HG02885 (cell line): Measurements from ENCODE around the gene SLC16A1.
"Not testable (repeated sequence)": the region's sequence is repeated elsewhere in the genome, so short reads cannot be mapped to it uniquely, and the experiment has no call there.

Source experiments
- ATAC-seq: cut with Tn5 transposase; IDR thresholded peaks from one replicate; pipeline ENCODE4 v1.9.1; 2021; ENCODE audit warnings: mild to moderate bottlenecking; ENCODE audit not compliant: unreplicated experiment, poor library complexity

The SLC16A1 gene, protein sequence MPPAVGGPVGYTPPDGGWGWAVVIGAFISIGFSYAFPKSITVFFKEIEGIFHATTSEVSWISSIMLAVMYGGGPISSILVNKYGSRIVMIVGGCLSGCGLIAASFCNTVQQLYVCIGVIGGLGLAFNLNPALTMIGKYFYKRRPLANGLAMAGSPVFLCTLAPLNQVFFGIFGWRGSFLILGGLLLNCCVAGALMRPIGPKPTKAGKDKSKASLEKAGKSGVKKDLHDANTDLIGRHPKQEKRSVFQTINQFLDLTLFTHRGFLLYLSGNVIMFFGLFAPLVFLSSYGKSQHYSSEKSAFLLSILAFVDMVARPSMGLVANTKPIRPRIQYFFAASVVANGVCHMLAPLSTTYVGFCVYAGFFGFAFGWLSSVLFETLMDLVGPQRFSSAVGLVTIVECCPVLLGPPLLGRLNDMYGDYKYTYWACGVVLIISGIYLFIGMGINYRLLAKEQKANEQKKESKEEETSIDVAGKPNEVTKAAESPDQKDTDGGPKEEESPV

DNA sequence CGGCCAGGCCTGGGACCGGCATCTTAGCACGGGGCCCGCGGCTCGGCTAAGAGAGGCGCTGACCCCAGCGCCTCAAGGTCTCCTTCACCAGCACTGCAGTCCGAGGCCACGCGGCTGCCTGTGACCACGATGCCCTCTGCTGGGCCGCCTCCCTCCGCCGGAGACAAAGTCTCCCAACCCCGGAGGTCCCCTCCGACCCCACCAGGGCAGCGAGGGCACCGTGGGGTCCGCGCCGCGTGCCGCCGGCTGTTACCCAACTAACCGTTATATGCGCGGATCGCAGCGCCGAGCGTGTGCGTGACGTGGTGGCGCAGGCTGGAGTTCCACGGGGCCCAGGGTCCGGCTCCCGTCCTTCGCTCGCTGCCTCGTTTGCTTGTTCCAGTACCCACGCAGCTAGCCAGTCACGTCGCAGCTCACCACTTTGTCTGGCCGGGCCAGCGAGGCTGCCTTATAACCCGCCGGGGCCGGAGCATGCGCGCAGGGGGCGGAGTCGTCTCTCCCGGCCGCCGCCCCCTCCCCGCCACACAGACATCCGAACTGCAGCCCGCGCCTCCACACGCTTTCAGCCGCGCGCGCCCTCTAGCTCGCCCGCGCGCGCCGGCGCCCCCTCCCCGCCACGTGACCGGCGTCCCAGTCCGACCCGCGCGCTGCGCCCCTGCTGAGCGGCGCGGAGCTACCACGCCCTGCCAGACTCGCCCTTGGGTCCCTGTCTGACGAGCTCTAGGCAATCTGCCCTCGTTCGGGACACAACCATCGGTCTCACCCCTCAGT, at the start of gene SLC16A1:
SLC16A1 (minus strand) TSS at position 424 of the 771 bp plus-strand sequence. CDS start 26,888 bp downstream, outside the sequence.
- ATAC-seq, result peak; percentile 80

DNA sequence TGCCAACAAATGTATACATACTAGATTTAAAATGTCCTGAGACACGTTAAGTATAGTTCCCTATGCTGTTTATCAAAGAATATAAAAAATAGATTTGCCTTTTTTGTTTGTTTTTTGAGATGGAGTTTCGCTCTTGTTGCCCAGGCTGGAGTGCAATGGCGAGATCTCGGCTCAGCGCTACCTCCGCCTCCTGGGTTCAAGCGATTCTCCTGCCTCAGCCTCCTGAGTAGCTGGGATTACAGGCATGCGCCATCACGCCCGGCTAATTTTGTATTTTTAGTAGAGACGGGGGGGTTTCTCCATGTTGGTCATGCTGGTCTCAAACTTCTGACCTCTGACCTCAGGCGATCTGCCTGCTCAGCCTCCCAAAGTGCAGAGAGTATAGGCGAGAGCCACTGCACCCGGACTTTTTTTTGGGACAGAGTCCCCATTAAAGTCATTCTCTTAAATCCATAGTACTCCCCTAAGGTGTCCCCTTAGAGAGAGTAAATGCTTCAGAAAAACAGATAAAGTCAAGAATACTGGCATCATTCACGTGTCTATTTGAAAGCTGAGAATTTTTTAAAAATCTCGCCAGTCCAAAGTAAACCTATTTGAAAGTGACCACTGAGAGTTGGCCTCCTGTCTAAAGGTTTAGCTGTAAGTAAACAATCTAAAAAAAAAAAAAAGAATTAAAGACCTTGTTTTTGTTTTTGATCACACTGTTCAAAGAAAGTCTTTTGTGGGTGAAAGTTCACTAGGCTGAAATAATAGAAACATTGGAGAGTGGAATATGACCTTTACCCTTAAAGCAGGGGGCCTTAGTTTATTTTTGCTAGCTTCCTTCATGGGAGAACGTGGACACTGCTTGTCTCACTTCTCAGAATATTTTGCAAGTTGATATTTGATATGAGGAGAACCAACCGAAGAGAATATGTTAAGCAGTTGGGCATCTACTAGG, 48.0 kb upstream of the SLC16A1 start:
- no peak for ATAC-seq

DNA sequence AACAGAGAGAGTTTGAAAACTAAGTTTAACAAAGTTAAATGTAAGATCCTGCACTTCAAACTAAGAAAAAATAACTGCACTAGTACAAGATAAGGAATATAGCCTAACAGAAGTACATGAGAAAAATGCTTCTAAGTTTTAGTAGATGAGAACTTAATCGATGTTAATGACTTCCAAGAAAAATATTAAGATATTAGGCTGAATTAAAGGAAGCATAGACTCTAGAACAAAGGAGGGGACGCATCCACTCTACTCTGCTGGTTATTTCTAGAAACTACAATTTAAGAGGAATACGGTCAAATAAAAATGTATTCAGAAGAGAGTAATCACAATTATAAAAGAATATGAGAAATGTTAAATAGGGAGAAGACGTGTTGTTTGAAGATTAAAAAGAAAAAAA, 46.3 kb upstream of the SLC16A1 start:
- ATAC-seq, result no peak

DNA sequence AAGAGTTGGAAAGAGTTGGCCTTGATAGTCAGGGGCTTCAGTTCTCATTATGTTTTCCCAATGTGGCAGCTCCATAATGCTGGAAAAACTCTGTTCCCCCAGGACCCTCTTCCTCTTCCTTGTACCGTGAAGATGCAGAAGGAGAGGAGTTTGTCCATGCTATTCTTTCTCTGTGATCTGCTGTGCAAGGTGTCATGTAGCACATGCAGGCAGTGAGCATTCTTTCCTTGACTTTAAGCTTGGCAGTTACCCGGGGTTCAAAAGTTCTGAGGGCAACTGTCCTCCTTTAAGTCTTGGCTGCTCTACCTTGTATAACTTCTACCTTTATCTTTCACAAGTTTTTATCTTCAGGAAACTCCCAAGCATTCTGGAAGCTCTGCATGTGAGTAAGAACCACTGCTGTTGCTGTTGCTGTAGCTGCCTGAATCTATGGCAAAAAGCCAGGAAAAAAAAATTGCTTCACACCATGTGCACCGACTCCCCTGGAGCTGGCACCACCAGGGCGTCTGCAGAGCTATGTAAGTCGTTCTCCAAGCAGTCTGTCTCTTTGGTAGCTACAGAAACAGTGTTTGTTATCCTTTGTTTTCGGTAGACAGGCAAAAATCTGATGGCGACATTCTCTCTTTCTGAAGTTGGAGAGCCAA, 42.7 kb upstream of the SLC16A1 start:
- ATAC-seq, result no peak

DNA sequence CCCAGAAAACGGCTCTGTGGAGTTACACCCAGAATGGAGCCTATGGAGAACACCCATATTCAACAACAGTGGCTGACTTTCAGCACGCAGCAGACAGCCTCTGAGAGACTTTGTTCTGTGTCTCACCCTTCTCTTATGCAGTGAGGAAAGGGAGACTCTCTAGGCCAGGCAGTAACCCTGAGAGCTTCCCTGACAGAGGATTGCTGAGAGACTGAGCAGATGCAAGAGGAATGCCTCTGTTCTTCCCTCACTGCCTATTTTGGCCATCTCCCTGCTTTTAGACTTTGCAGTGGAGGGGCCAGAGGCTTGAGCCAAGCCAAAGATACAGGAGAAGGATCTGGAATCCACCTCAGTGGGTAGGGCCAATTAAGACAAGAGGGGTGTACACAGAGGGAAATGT, 41.8 kb upstream of the SLC16A1 start:
- no peak for ATAC-seq

DNA sequence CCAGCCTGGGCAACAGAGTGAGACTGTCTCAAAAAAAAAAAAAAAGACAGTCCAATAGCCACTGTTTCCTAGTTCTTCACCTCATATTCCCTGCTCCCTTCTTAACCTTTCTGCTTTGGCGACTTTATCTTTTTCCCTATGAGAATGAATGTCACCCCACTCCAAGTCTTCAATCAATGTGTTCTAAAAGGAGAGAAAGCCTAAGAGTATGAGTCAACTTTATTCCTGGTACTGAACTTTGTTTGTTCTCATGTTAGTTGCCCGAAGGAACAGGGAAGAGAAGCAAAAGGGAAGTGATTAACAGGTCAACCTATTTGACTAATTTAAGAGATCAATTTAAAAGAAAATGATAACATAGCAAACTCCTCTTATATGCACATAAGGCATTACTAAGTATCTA, 39.9 kb upstream of the SLC16A1 start:
- ATAC-seq, result no peak

DNA sequence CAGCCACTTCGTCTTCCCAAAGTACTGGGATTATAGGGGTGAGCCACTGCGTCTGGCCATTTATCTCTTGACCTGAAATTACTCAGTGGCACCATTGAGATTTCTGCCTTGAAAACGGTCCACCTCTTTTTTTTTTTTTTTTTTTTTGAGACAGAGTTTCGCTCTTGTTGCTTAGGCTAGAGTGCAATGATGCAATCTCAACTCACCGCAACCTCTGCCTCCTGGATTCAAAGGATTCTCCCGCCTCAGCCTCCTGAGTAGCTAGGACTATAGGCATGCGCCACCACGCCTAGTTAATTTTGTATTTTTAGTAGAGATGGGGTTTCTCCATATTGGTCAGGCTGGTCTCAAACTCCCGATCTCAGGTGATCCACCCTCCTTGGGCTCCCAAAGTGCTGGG, 39.0 kb upstream of the SLC16A1 start:
- ATAC-seq, result not testable (repeated sequence)

DNA sequence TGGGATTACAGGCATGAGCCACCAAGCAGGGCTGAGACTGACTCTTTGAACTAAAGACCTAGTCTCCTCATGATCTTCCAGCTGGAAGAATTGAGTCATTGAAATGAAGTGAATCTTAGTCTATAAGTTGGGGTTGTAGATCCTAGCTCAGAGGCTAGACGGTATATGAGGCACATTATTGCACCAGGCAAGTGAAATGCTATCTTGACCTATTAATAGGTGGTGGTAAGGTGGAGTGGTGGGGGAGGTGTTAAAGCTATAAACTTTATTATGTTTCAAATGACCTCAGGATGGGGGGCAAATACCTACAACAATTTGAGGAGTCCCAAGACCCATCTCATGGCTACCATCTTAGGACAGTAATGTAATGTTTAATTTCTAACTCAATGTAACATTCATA, 36.8 kb upstream of the SLC16A1 start:
- no peak for ATAC-seq

DNA sequence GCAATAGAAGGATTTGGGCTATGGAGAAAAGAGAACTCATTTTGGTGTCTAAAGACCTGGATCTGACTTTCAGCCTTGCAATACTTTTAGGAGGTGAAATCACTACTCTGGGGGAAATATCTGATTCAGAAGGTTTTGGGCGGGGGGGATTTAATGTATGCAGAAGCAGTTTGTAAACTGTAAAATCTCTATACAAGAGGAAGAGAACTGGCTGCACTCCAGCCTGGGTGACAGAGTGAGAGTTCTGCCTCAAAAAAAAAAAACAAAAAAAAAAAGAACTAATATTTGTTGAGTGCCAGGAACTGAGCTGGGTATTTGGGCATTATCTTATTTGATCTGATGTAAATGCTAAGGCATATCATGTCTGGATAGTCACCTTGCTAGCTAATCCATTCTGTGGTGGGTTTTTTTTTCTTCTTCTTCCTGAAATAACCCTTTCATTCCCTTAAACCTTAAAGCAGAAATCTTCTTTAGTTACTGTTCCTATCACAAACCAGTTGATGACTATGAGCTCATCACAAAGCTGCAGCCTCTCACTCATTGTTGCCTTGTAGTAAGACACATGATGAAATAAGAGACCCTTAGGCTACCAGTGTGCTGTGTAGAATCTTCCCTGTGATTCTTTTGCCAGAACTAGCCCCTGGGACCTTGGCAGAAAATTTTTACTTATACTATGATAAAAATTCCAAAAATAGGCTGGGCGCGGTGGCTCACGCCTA, 35.6 kb upstream of the SLC16A1 start:
- ATAC-seq, result no peak

DNA sequence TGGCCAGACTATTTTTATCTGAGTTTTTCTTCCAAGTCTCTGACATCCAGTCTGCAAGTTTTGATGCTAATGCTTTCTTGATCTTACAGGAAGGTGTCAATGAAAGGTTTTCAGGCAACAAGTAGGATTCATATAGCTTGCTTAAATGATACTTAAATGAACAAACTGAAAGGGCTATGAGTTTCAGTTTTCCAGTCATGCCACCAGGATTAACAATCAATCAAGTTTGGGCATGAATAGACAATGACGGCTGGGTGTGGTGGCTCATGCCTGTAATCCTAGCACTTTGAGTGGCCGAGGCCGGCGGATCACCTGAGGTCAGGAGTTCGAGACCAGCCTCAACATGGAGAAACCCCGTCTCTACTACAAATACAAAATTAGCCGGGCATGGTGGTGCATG, 34.3 kb upstream of the SLC16A1 start:
- no peak for ATAC-seq

DNA sequence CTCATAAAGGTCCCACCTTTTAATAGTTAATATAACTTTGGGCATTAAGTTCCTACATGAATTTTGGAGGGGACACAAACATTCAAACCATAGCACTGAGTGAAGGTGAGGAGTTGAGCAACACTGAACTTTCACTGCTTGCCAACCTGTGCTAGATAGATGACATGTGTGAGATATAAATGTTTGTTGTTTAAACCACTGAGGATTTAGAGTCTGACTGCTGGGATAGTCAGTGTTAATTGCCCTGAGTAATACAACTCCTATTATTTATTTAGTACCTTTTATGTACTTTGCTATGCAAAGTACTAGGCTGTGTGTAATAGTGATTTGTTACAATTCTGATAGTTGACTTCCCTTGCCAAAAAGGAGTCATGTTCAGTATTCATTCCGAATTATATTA, 32.4 kb upstream of the SLC16A1 start:
- ATAC-seq, result no peak

DNA sequence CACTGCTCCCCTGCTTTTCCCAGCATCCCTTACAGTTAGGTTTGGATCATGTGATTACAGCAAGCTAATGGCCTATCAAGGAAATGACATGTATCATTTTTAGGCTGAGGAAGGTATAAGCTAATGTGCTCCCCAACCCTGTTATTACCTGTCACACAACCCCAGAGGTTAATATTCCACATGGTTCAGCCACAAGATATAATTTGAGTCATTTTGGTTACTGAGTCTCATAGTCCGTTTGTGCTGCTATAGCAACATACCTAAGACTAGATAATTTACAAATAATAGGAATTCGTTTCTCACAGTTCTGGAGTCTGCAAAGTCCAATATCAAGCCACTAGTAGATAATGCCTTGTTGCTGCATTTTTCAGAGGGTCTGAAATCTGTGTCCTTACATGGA, 29.1 kb upstream of the SLC16A1 start:
- no peak for ATAC-seq

DNA sequence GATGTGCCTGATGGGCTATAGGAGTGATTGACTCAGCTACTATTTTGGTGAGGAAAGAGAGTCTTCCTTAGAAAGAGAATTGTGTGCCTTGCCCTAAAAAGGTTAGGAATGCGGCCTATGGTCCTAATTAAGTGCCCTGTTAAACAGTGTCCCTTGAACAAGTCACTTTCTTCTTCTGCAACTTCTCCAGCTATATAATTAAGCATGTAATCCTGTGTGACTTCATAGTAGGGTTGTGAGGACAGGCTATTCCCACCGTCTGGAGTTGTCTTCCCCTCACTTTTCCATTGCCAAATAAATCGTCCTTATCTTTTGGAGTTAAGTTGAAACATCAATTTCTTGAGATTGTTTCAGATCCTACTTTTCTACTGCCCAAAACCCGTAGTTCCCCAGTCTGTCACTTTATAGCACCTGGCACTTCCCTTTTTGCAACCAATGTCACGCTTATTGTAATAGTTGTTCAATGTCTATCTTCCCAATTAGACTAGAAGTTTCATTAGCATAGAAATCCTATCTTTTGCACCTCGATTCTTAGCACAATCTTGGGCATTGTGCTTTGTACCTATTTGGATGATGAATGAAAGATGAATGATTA, 27.6 kb upstream of the SLC16A1 start:
- ATAC-seq, result no peak

DNA sequence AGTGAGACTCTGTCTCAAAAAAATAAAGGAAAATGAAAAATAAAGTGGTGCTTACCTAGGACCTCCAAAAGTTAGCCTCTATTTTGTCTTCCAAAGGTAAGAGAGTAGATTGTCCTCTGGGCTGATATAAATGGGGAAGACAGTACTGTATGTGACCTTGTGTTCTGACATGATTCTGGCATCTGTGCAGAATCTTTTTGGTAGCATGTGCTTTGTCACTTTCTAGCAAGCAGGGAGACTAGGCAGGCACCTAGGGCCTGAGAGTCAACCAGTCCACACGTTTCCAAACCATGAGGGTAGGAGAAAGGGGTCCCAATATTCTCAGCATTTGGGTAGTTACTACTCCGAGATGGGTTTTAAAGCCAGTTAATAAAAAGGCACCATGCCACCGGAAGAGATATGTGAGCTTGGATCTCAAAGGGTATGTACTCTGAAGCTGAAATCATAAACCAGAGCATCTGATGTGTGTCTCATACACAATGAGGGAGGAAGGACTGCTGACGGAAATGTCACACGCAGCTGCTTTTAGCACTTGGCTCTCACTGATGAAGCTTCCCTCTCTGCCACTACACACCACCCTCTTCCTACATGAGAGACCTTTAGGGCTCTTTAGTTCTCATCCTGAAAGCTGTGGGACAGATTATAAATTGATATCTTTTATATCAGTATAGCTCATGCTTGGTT, 27.0 kb upstream of the SLC16A1 start:
- ATAC-seq, result no peak

DNA sequence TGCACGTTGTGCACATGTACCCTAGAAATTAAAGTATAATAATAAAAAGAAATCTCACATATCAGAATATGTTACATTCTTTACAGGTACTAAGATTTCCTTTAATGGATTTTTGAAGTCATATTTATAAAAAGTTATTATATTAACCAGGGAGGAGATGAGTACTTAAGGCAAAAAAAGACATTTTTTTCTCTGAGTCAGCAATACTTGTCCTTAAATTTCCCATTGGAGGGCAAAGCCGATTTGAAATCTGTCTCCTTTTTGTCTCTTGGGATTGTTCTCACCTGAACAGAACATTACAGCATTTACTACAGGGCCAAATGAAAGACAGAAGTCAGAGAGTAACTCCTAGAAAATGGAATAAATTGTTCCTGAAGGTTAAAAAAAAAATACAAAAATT, 26.3 kb upstream of the SLC16A1 start:
- ATAC-seq, result no peak

DNA sequence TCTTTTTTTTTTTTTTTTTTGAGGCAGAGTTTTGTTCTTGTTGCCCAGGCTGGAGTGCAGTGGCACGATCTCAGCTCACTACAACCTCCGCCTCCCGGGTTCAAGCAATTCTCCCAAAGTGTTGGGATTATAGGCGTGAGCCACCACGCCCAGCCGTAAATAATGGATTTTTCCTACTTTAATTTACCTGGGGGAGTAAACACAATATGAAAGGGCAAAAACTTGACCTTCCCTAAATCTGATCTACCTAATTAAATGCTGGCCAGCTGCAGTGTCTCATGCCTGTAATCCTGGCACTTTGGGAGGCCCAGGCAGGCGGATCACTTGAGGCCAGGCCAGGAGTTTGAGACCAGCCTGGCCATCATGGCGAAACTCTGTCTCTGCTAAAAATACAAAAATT, 25.8 kb upstream of the SLC16A1 start:
- ATAC-seq, result not testable (repeated sequence)

DNA sequence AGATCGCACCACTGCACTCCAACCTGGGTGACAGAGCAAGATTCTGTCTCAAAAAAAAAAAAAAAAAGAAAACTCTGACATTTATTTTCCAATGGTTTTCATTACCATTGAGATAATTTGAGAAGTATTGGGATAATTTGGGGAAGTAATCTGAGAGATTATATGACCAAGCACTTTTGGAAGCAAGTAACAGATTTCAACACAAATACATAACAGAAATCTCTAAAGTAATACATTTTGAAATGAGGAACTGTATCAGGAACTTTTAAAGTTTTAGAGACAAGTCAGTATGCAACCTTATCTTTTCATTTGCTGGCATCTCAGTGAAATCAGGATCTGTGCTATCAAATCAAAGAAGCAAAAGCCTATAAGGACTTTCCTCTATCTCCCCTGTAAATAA, 25.4 kb upstream of the SLC16A1 start:
- ATAC-seq, result no peak

DNA sequence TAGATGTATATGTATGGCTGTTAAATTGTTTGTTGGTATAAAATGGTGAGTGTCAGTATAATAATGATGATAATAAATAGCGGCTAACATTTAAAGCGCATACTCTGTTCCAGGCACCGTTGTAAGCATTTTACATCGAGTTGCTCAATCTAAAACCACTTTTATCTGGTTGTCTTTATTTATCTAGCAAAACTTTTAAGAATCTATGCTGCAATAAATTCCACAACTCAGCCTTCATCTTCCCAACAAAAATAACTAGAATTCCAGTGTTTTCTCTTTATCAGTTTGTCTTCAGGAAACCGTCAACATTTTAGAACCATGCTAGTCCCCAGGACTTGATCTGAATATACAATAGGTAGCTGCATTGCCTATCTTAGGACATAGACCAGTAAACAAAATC, 19.3 kb upstream of the SLC16A1 start:
- no peak for ATAC-seq
